Left ventricle myocardium inferior (tissue), 1 donor: ENCODE results near the gene PCDHGA2. TPM values are rescaled to one million over a fixed set of nuclear protein-coding genes. Genes with fewer than 3 reads are reported as not detected.
A peak's percentile ranks its signal among the peaks of the same experiment; 100 is the strongest.
"Not testable (repeated sequence)": the region's sequence is repeated elsewhere in the genome, so short reads cannot be mapped to it uniquely, and the experiment has no call there.

Experiments
- DNase-seq: peaks from one replicate; pipeline ENCODE4 v3.0.0-alpha.2; 2020
- H3K27ac ChIP-seq: fragments of 200-600 bp; replicated peaks from 2 replicates; pipeline ENCODE4 v1.8.0; 2021
- H3K27me3 ChIP-seq: fragments of 200-600 bp; 2 replicates; pipeline ENCODE4 v1.8.0; 2021; ENCODE audit warnings: low read depth
- H3K36me3 ChIP-seq: fragments of 200-600 bp; 2 replicates; pipeline ENCODE4 v1.8.0; 2021
- H3K4me1 ChIP-seq: fragments of 200-600 bp; 2 replicates; pipeline ENCODE4 v1.8.0; 2021
- H3K4me3 ChIP-seq: fragments of 200-600 bp; 2 replicates; pipeline ENCODE4 v1.8.0; 2021; ENCODE audit warnings: mild to moderate bottlenecking, moderate library complexity
- H3K9me3 ChIP-seq: fragments of 200-600 bp; replicated peaks from 2 replicates; pipeline ENCODE4 v1.8.0; 2021
- CTCF ChIP-seq: fragments of 200-600 bp; IDR thresholded peaks from 2 replicates; pipeline ENCODE4 v1.8.0; 2021; ENCODE audit warnings: antibody characterized with exemption, mild to moderate bottlenecking, borderline replicate concordance
- intact Hi-C: fragments of 100-400 bp; cut with micrococcal nuclease; formaldehyde crosslinking; loops from one replicate; pipeline ENCODE4 v1.11.0; 2022
- total RNA-seq: library from RNA; stranded (reverse); fragmentation: NEBNext Ultra II Directional; extraction: Animal tissue kit (Norgen Biotek cat#: 25700); gene quantifications from one replicate; pipeline ENCODE4 v1.2.1, GENCODE V29; 2021
- donor health status: DM: no; HTN: yes; CAD: no; lungs with severe emphysema.

The PCDHGA2 gene
- total RNA-seq, 1 donor from 2014 or later = 7.8 TPM

- no peak for DNase-seq
- H3K9me3 ChIP-seq = peaks cover 97% of the 10 kb centered on the region
- no peak overlapping the region for H3K27ac ChIP-seq
- peaks cover 59% of the 10 kb centered on the region for H3K4me1 ChIP-seq
- H3K27me3 ChIP-seq = no peaks in the 10 kb centered on the region
- no peak for TF ChIP-seq CTCF
- H3K4me3 ChIP-seq = peak overlapping the region; percentile 9
- peaks cover 32% of the 10 kb centered on the region for H3K36me3 ChIP-seq
- intact Hi-C loops = no loop called here
These were observed 33.3 kb downstream of the PCDHGA2 start for GRCh38 chr5:141371572-141372475.

GRCh38 chr5:141373673-141374317 is 35.2 kb downstream of the PCDHGA2 start, which contains the start of gene PCDHGA6:
Gene PCDHGA6, plus strand, starts transcription at chr5:141373891. Its CDS starts 193 bp downstream, at chr5:141374084.
- H3K4me3 ChIP-seq = peak within 1 kb of the TSS; percentile 52
- H3K9me3 ChIP-seq = peaks cover 98% of the 10 kb centered on the region
- peaks cover 43% of the 10 kb centered on the region for H3K36me3 ChIP-seq
- intact Hi-C loops = no loop called here
- H3K4me1 ChIP-seq = peaks cover 57% of the 10 kb centered on the region
- TF ChIP-seq CTCF = peak; percentile 62
- DNase-seq = no peak
- H3K27me3 ChIP-seq = no peaks in the 10 kb centered on the region
- H3K27ac ChIP-seq = no peak within 1 kb of the TSS

GRCh38 chr5:141374627-141375026 is 36.1 kb downstream of the PCDHGA2 start:
- H3K4me3 ChIP-seq = peak overlapping the region; percentile 52
- TF ChIP-seq CTCF = no peak
- H3K9me3 ChIP-seq = peaks cover 98% of the 10 kb centered on the region
- peaks cover 50% of the 10 kb centered on the region for H3K4me1 ChIP-seq
- no peaks in the 10 kb centered on the region for H3K27me3 ChIP-seq
- peaks cover 43% of the 10 kb centered on the region for H3K36me3 ChIP-seq
- no peak overlapping the region for H3K27ac ChIP-seq
- intact Hi-C loops = no loop called here
- DNase-seq = no peak

- H3K36me3 ChIP-seq = peaks cover 48% of the 10 kb centered on the region
- intact Hi-C loops, H3K27ac ChIP-seq, H3K4me3 ChIP-seq, H3K27me3 ChIP-seq, DNase-seq: not testable (repeated sequence)
- peaks cover 98% of the 10 kb centered on the region for H3K9me3 ChIP-seq
- H3K4me1 ChIP-seq = peaks cover 45% of the 10 kb centered on the region
These were observed 37.0 kb downstream of the PCDHGA2 start for GRCh38 chr5:141375444-141376155.

- peaks cover 4% of the 10 kb centered on the region for H3K4me1 ChIP-seq
- H3K4me3 ChIP-seq = peak within 1 kb of the TSS; percentile 51
- no peak for DNase-seq
- peaks cover 38% of the 10 kb centered on the region for H3K36me3 ChIP-seq
- intact Hi-C loops = no loop called here
- H3K27me3 ChIP-seq = no peaks in the 10 kb centered on the region
- peak; percentile 47 for TF ChIP-seq CTCF
- peak within 1 kb of the TSS; percentile 13 for H3K27ac ChIP-seq
- H3K9me3 ChIP-seq = peaks cover 100% of the 10 kb centered on the region
These were observed 44.1 kb downstream of the PCDHGA2 start, which contains the start of gene PCDHGA7 for GRCh38 chr5:141382469-141383294. Gene PCDHGA7, plus strand, starts transcription at chr5:141382742. Its CDS starts 158 bp downstream, at chr5:141382900.
